Measurements from ENCODE around the gene MYLK4.

The MYLK4 gene

DNA sequence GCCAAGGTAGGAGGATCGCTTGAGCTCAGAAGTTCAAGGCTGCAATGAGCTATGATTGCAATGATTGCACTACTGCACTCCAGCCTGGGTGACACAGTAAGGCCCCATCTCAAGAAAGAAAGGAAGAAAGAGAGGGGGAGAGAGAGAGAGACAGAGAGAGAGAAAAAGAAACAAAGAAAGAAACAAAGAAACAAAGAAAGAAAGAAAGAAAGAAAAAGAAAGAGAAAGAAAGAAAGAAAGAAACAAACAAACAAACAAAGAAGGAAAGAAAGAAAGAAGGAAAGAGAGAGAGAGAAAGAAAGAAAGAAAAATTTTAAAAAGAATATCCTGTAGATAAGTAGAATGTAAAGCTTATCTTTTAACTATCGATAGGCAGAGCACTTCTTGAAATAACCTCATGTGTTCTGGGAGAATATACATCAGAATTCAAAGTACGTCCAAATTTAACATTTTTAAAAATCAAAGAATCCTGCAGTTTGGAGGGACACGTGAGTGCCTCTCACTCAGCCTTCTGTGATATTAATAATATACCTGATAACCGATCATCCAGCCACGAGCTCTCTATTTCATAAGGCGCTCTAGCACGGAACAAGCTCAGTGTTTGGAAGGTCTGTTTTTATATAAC is 25.2 kb downstream of the MYLK4 start:
- no peak overlapping the region for H3K27ac Mint-ChIP-seq
- no peaks in the 10 kb centered on the region for H3K36me3 Mint-ChIP-seq (ENCODE audit: low read depth)
- H3K9me3 Mint-ChIP-seq: peaks cover 4% of the 10 kb centered on the region
- no peak for DNase-seq
- H3K4me1 Mint-ChIP-seq (ENCODE audit: low read depth): no peaks in the 10 kb centered on the region
- no peak overlapping the region for H3K4me3 Mint-ChIP-seq
- H3K27me3 Mint-ChIP-seq: peaks cover 13% of the 10 kb centered on the region

- Mint-ChIP-seq H3K4me3 (no peak overlapping the region), H3K27ac (no peak overlapping the region), H3K36me3 (ENCODE audit: low read depth) (no peaks in the 10 kb centered on the region), H3K4me1 (ENCODE audit: low read depth) (peaks cover 4% of the 10 kb centered on the region), H3K9me3 (peaks cover 4% of the 10 kb centered on the region), H3K27me3 (peaks cover 6% of the 10 kb centered on the region)
- no peak for DNase-seq
These were observed 29.5 kb downstream of the MYLK4 start for GRCh38 chr6:2721219-2721618.

DNA sequence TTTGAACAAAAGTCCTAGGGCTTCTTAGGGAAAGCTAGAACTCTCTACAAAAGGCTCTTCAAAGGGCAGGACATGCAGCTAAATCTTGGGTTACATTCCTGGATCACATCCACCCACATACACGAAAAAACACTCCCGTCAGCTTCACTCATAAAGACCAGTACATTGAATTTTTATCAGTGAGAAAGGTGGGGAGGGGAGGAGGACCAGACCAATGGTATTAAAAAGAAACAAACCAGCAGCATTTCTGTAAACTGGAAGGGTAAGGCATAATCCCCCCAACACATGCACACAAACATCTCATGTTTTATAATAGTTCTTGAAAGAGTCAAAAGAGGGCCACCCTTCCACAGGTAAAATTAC is 31.6 kb downstream of the MYLK4 start:
- no peak for DNase-seq
- no peak overlapping the region for H3K4me3 Mint-ChIP-seq
- H3K36me3 Mint-ChIP-seq (ENCODE audit: low read depth): no peaks in the 10 kb centered on the region
- H3K9me3 Mint-ChIP-seq: peaks cover 4% of the 10 kb centered on the region
- H3K27ac Mint-ChIP-seq: no peak overlapping the region
- H3K27me3 Mint-ChIP-seq: peaks cover 4% of the 10 kb centered on the region
- H3K4me1 Mint-ChIP-seq (ENCODE audit: low read depth): peaks cover 4% of the 10 kb centered on the region

- Mint-ChIP-seq H3K4me3 (no peak overlapping the region), H3K36me3 (ENCODE audit: low read depth) (no peaks in the 10 kb centered on the region), H3K27ac (no peak overlapping the region), H3K9me3 (peaks cover 4% of the 10 kb centered on the region), H3K27me3 (peaks cover 3% of the 10 kb centered on the region), H3K4me1 (ENCODE audit: low read depth) (peaks cover 4% of the 10 kb centered on the region)
- DNase-seq: no peak
These were observed 32.2 kb downstream of the MYLK4 start for GRCh38 chr6:2718334-2719092.

GRCh38 chr6:2716936-2717700 is 33.6 kb downstream of the MYLK4 start:
- DNase-seq: no peak
- no peaks in the 10 kb centered on the region for H3K36me3 Mint-ChIP-seq (ENCODE audit: low read depth)
- H3K27ac Mint-ChIP-seq: no peak overlapping the region
- H3K27me3 Mint-ChIP-seq: peaks cover 2% of the 10 kb centered on the region
- H3K4me3 Mint-ChIP-seq: no peak overlapping the region
- peaks cover 4% of the 10 kb centered on the region for H3K4me1 Mint-ChIP-seq (ENCODE audit: low read depth)
- peaks cover 2% of the 10 kb centered on the region for H3K9me3 Mint-ChIP-seq

DNA sequence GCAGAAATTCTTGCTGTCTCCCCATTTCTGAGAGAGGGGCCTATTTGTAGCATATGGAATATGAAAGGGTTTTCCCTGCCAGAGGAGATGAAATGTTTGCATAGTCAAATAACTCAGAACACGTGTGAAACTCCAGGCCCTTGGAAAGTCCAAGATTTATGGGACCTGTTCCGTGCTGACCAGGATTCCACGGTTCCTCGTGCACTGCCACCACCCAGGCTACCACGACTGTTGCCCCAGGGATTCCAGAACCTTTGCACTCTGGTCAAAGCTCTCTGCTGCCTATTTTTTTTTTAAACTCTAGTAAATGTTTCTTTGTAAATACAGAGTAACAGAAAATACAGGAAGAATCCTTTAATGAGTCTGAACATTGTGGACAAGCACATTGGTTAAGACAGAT is 35.0 kb downstream of the MYLK4 start:
- Mint-ChIP-seq H3K4me3 (no peak overlapping the region), H3K27ac (no peak overlapping the region), H3K9me3 (no peaks in the 10 kb centered on the region), H3K4me1 (ENCODE audit: low read depth) (peaks cover 4% of the 10 kb centered on the region), H3K36me3 (ENCODE audit: low read depth) (no peaks in the 10 kb centered on the region), H3K27me3 (peaks cover 11% of the 10 kb centered on the region)
- DNase-seq: no peak

- Mint-ChIP-seq H3K4me3 (no peak overlapping the region), H3K36me3 (ENCODE audit: low read depth) (no peaks in the 10 kb centered on the region), H3K27me3 (peaks cover 19% of the 10 kb centered on the region), H3K27ac (no peak overlapping the region), H3K9me3 (peaks cover 6% of the 10 kb centered on the region), H3K4me1 (ENCODE audit: low read depth) (peaks cover 4% of the 10 kb centered on the region)
- no peak for DNase-seq
These were observed 36.4 kb downstream of the MYLK4 start for GRCh38 chr6:2714111-2714895.

GRCh38 chr6:2713473-2714110 is 37.1 kb downstream of the MYLK4 start:
- Mint-ChIP-seq H3K36me3 (ENCODE audit: low read depth) (no peaks in the 10 kb centered on the region), H3K4me3 (no peak overlapping the region), H3K9me3 (peaks cover 6% of the 10 kb centered on the region), H3K27me3 (peaks cover 24% of the 10 kb centered on the region), H3K27ac (no peak overlapping the region), H3K4me1 (ENCODE audit: low read depth) (no peaks in the 10 kb centered on the region)
- no peak for DNase-seq

- no peaks in the 10 kb centered on the region for H3K36me3 Mint-ChIP-seq (ENCODE audit: low read depth)
- H3K9me3 Mint-ChIP-seq: peaks cover 6% of the 10 kb centered on the region
- no peak overlapping the region for H3K27ac Mint-ChIP-seq
- H3K27me3 Mint-ChIP-seq: peaks cover 28% of the 10 kb centered on the region
- DNase-seq: no peak
- H3K4me3 Mint-ChIP-seq: no peak overlapping the region
- H3K4me1 Mint-ChIP-seq (ENCODE audit: low read depth): no peaks in the 10 kb centered on the region
These were observed 38.6 kb downstream of the MYLK4 start for GRCh38 chr6:2712102-2712501.

DNA sequence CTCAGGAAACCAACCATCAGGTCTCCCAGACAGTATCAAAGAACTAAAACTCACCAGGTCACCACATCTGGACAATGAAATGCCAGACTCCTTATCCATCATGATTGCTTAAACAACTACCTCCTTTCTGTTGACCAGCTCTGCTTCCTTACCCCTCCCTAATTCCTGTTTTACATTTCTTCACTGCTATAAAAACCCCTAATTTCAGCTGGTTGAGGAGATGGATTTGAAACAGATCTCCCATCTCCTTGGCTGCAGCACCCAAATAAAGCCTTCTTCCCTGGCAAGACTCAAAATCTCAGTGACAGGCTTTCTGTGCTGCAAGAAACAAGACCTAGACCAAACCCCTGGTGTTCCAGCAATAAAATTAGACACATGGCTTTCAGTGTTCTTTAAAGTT is 40.3 kb downstream of the MYLK4 start:
- H3K27me3 Mint-ChIP-seq: peaks cover 28% of the 10 kb centered on the region
- H3K4me3 Mint-ChIP-seq: no peak overlapping the region
- no peak overlapping the region for H3K27ac Mint-ChIP-seq
- H3K4me1 Mint-ChIP-seq (ENCODE audit: low read depth): no peaks in the 10 kb centered on the region
- H3K36me3 Mint-ChIP-seq (ENCODE audit: low read depth): no peaks in the 10 kb centered on the region
- DNase-seq: no peak
- peaks cover 6% of the 10 kb centered on the region for H3K9me3 Mint-ChIP-seq

- no peaks in the 10 kb centered on the region for H3K4me1 Mint-ChIP-seq (ENCODE audit: low read depth)
- H3K9me3 Mint-ChIP-seq: peaks cover 6% of the 10 kb centered on the region
- H3K27ac Mint-ChIP-seq: no peak overlapping the region
- DNase-seq: no peak
- H3K27me3 Mint-ChIP-seq: peaks cover 33% of the 10 kb centered on the region
- no peaks in the 10 kb centered on the region for H3K36me3 Mint-ChIP-seq (ENCODE audit: low read depth)
- H3K4me3 Mint-ChIP-seq: no peak overlapping the region
These were observed 42.3 kb downstream of the MYLK4 start for GRCh38 chr6:2708456-2708855.

- no peak for DNase-seq
- no peak overlapping the region for H3K27ac Mint-ChIP-seq
These were observed 44.2 kb downstream of the MYLK4 start for GRCh38 chr6:2706558-2706957.

DNA sequence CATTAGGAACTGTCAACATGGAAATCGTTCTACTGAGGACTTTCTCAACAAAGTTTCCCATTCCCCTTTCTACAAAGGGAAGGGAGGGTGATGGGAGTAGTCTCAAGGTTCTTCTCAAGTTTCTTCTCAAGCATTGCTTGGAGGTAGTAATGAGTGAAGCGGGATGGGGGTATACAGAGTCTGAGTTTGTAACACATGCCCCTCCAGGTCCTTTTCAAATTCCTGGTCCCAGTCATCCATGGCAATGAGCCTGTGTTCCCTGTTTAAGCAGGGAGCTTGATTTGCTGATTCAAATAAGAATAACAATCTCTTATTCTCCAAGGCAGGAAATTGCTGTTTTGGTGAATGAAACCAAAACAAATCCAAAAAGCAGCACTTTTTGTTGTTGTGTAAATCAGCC is 45.5 kb downstream of the MYLK4 start:
- H3K36me3 Mint-ChIP-seq (ENCODE audit: low read depth): no peaks in the 10 kb centered on the region
- no peak for DNase-seq
- H3K27me3 Mint-ChIP-seq: peaks cover 18% of the 10 kb centered on the region
- H3K4me3 Mint-ChIP-seq: no peak overlapping the region
- H3K9me3 Mint-ChIP-seq: peaks cover 3% of the 10 kb centered on the region
- H3K4me1 Mint-ChIP-seq (ENCODE audit: low read depth): no peaks in the 10 kb centered on the region
- H3K27ac Mint-ChIP-seq: no peak overlapping the region

More at GRCh38 chr6:2706558-2706957, 44.2 kb downstream of the MYLK4 start:
- peaks cover 28% of the 10 kb centered on the region for H3K27me3 Mint-ChIP-seq
- no peak overlapping the region for H3K4me3 Mint-ChIP-seq
- peaks cover 6% of the 10 kb centered on the region for H3K9me3 Mint-ChIP-seq
- H3K4me1 Mint-ChIP-seq (ENCODE audit: low read depth): no peaks in the 10 kb centered on the region
- no peaks in the 10 kb centered on the region for H3K36me3 Mint-ChIP-seq (ENCODE audit: low read depth)

DNA sequence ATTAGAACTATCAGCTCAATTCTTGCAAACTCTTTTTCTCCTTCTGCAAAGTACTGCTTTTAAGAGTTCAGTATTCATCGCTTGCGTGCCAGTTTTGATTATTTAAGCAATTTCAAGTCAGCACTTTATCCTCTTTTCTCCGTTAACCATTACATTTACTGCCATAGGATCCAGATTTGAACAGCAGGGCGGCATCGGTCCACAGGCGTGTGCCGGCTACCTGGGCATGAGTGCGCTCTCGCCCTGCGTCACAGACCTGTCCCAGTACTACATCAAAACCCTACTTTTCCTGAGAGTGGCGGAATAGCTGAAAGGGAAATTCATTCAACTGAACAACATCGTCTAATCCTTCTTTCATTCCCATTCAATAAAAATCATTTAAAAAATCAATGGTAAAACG is 53.4 kb downstream of the MYLK4 start:
- H3K9me3 Mint-ChIP-seq: no peaks in the 10 kb centered on the region
- H3K4me1 Mint-ChIP-seq (ENCODE audit: low read depth): no peaks in the 10 kb centered on the region
- DNase-seq: no peak
- H3K27ac Mint-ChIP-seq: no peak overlapping the region
- no peaks in the 10 kb centered on the region for H3K36me3 Mint-ChIP-seq (ENCODE audit: low read depth)
- H3K4me3 Mint-ChIP-seq: no peak overlapping the region
- H3K27me3 Mint-ChIP-seq: peaks cover 10% of the 10 kb centered on the region

All from activated T-cell treated with anti-CD3 and anti-CD28 coated beads, Interleukin-2, amount 50 U/mL, for 24 hours (primary cell).